KG1 (cell line): Measurements from ENCODE around the gene NOVA2.
A peak's percentile ranks its signal among the peaks of the same experiment; 100 is the strongest.

Experiments
- DNase-seq: peaks from one replicate; lab custom pipeline; 2025; lab: John Stamatoyannopoulos, UW

NOVA2 gene, protein sequence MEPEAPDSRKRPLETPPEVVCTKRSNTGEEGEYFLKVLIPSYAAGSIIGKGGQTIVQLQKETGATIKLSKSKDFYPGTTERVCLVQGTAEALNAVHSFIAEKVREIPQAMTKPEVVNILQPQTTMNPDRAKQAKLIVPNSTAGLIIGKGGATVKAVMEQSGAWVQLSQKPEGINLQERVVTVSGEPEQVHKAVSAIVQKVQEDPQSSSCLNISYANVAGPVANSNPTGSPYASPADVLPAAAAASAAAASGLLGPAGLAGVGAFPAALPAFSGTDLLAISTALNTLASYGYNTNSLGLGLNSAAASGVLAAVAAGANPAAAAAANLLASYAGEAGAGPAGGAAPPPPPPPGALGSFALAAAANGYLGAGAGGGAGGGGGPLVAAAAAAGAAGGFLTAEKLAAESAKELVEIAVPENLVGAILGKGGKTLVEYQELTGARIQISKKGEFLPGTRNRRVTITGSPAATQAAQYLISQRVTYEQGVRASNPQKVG

GRCh38 chr19:45973553-45974338, at the start of gene NOVA2:
TSS of gene NOVA2 (minus strand) at chr19:45973865. CDS start at chr19:45973351, 514 bp downstream.
- no peak for DNase-seq

DNA sequence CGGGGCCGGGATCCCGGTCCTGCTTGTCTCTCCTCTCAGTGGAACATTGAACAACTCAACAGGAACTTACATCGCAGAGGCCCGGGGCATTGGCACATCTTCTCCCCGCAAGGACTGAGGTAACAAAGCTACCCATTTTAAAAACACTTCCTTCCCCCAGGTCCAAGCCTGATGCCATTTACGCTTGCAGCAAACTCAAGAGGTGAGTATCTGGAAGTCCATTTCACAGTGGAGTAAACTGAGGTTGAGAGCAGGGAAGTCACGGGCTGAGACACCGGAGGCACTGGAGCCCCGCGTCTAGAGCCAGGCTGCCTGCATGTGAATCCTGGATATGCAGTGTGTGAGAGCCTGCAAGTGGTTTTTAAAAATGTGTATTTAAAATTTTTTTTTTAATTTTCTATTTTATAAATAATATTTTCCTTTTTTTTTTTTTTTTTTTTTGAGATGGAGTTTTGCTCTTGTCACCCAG, 49.7 kb upstream of the NOVA2 start:
- DNase-seq: no peak

- no peak for DNase-seq
These were observed 49.0 kb upstream of the NOVA2 start, which contains the start of gene PGLYRP1 for GRCh38 chr19:46022431-46023310. TSS of gene PGLYRP1 (minus strand) at chr19:46023053. CDS start at chr19:46023021, 32 bp downstream.

DNA sequence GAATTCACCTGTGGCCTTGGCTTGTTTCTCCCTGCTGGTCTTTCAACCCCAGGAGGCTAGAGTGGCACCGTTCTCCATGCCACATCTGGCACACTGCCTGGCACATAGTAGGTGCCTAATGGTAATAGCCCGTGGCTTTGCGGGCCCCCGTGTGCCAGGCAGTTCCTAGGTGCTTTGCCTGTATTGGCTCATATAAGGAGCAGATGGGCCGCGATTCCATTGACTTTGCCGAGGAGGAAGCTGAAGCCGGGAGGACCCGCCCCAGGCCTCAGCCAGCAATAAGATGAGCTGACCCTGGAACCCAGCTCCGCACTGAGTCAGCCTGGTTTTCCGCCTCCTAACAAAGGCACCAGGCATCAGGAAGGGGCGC, 48.4 kb upstream of the NOVA2 start:
- no peak for DNase-seq

- no peak for DNase-seq
These were observed 47.9 kb upstream of the NOVA2 start for GRCh38 chr19:46021531-46022041.

DNA sequence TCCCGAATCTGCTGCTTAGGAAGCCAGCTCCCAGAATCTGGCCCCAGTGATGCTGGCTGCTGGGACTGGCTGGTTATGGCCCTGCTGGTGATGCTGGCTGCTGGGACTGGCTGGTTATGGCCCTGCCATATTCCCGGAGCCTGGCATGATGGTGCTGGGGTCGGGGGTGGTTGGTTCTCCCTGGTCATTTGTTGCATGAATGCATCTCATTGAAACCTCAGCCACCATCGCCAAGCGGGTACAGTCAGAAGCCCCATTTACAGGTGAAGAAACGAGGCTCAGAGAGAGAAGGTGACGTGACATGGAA, 47.1 kb upstream of the NOVA2 start:
- no peak for DNase-seq

GRCh38 chr19:46019270-46019669, 45.6 kb upstream of the NOVA2 start:
- DNase-seq: no peak

- no peak for DNase-seq
These were observed 45.1 kb upstream of the NOVA2 start for GRCh38 chr19:46018729-46019251.

DNA sequence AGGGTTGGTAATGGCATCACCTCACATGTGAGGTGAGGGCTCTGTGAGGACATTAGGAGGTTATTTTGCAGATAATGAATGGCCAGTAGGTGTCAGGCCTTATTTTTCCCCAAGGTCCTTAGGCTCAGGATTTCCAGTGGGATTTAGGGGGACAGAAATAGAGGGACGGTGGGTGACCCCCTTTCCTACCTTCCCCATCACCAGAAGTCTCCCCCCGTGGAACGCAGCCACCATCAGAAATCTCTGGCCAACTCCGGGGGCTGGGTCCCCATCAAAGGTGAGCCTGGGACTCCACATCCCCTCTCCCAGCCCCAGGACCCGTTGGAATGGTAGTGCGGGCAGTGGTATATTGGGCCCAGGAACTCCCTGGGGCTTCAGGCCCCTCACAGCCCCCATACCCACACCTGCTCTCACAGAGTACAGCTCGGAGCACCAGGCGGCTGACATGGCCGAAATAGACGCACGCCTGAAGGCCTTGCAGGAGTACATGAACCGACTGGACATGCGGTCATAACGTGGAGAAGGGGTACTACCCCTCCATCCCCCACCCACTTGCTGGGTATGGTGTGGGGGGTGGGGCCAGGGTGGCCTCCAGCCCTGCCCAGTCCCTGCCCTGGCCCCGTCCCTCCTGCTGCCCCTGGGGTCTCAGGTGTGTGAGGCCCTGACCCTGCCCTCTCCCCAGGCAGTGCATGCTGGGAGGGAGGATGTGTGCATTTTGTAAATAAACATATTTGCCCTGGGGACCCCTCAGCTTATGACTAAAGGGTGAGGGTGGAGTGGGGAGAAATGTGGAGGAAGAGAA, 44.4 kb upstream of the NOVA2 start:
- DNase-seq: no peak

DNA sequence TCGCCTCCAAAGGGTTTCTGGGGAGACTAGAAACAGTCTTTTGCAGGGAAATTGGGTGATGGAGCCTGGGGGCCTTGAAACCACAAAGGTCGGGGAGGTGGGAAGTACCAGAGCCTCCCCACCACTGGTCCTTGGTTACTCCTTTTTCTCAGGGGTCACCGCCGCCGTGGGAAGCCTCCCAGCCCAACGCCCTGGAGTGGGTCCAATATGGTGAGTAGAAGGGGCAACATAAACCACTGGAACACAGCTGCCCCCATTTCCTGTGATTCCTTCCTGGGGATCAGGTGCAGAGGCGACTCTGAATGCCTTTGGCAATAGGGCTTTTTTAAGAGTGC, 43.4 kb upstream of the NOVA2 start:
- DNase-seq: no peak

DNA sequence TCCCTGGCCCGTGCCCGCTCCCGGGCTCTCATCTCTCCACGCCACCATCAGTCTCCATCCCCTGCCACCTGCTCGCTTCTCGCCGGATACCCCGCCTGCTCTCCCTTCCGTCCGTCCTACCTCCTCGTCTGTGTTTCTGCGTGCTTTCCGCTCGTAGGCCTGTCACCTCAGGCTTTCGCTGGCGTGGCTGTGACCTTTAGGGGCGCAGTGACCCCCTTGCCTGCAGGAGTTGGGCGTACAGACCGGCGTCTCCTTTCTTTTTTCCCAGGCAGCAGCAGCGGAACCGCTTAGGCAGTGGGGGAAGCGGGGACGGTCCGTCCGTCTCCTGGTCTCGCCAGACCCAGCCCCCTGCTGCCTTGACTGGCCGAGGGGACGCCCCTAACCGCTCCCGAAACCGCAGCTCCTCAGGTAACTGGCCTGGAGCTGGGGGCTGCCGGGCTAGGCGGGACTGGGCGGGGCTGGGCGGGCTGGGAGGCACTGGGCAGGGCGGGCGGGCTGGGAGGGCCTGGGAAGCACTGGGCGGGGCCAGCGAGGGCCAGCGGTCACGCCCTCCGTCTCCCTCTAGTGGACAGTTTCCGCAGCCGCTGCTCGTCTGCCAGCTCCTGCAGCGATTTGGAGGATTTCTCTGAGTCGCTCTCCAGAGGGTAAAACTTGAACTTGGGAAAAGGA, 42.9 kb upstream of the NOVA2 start:
- peak; percentile 56 for DNase-seq

DNA sequence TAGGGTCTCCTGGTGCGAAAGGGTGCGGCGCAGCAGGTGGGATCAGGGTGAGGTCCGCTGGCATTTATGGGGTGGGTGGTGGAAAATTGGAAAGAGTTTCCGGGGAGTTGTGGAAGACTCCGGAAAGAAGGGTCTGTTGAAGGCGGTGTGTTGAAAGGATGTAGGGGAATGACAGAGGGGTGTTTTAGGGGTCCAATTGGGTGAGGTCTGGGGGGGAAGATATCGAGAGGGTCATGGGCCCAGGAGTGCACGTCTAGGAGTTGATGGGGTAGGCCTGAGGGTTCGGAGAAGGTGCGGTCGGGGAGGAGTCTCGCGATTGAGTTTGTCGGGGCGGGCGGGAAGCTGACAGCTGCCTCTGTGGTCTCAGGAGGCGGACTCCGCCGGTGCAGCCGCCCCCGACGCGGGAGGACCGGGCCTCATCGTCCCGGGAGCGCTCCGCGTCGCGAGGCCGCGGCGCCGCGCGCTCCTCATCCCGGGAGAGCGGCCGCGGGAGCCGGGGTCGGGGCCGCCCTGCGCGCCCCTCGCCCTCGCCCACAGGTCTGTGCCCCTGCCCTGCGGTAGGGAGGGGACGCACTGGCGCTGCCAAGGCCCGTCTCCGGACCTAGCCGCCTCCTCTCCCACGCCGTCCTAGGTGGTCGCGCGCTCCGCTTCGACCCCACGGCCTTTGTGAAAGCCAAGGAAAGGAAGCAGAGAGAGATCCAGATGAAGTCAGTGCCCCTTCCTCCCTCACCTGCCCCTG, 42.2 kb upstream of the NOVA2 start:
- DNase-seq: no peak

DNA sequence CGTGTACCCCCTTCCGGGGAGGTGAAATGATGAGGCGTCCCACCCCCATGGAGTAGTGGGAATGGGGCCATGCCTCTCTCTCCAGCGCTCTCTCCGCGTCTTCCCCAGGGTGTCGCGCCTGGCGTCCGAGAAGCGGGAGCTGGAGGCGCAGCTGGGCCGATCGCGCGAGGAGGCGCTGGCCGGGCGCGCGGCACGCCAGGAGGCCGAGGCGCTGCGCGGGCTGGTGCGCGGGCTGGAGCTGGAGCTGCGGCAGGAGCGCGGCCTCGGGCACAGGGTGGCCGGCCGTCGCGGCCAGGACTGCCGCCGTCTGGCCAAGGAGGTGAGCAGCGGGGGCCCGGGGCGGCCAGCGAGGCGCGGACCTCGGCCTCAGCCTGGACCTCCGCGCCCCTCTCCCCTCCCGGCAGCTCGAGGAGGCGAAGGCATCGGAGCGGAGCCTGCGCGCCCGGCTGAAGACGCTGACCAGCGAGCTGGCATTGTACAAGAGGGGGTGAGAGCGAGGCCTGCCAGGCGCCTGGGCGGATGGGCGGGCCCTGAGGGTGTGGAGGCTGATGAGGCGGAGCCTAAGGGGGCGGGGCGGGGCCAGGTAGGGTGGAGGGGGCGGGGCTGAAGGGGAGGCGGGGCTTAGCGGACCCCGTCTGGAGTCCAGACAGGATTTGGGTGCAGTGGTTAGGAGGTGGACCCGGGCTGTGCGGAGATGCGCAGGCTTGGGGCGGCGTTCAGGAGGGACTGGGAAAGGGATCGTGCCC, 41.4 kb upstream of the NOVA2 start:
- no peak for DNase-seq

DNA sequence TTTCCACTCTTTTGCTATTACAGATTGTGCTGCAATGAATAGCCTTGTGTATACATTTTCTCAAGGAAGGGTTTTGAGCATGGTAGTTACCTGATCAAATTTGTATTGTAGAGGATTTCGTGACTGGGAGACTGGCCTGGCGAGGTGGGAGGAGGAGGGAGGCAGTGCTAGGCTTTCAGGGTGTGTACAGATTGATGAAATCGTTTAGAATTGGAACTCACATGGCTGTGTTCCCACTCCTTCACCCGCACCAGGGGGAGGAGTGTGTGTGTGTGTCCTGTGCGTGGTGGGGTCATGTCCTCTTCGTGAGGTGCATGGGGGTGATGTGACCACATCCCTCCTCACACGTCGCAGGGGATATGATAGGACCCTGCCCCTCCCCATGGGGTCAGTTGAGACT, 40.9 kb upstream of the NOVA2 start:
- DNase-seq: no peak

DNA sequence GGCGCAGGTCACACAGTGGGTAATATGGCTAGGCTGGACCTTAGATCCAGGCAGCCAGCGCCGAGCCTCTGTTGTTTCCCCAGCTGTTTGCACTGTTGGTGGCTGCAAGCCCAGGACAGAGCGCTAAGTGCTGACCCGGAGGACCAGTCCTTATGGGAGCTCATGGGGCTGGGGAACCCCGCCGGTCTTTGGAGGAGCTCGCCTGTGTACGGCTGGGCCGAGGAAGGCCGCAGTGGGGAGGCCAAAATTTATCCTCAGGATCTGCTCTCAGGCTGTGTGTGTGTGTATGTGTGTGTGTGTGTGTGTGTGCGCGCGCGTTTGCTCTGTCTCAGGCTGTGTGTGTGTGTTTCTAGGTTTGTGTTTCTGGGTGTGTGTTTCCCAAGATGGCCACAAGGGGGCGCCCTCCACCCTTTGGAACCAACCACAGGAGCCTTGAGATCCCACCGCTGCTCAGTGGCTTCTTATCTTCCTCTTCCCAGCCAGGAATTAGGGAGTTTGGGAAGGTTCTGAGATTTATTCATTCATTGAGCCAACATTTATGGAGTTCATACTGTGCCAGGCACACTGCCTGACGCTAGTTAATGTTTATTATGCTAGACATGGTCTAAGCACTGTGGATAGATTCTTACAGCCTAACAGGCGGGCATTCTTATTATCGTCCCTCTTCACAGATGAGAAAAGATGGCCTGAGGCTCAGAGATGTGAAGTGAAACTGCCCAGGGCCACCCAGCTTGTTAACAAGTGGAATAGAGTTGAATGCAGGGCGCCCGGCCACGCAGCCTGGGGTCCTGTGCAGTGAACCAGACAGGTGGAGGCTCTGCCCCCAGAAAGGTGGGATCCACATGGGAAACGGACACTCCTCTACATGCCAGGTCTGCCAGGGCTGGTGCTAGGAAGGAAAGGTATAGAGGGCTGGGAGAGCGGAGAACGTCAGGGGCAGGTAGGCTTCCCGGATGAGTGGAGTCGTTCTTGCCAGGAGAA, 36.2 kb upstream of the NOVA2 start:
- DNase-seq: peak; percentile 37

DNA sequence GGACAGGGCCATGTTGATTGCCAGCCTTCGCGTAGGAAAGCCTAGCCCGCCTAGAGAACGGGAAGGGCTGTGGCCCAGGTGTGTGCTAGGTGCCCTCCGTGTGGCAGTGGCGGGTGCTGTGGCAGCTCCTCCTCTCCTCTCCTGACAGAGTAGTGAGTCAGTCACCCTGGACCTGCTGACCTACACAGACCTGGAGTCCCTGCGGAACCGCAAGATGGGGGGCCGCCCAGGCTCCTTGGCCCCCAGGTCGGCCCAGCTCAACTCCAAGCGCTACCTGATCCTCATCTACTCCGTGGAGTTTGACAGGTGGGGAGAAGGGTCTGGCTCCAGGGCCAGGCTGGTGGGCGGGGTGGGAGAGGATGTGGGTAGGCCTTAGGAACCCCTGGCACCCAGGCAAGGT, 32.7 kb upstream of the NOVA2 start:
- no peak for DNase-seq

DNA sequence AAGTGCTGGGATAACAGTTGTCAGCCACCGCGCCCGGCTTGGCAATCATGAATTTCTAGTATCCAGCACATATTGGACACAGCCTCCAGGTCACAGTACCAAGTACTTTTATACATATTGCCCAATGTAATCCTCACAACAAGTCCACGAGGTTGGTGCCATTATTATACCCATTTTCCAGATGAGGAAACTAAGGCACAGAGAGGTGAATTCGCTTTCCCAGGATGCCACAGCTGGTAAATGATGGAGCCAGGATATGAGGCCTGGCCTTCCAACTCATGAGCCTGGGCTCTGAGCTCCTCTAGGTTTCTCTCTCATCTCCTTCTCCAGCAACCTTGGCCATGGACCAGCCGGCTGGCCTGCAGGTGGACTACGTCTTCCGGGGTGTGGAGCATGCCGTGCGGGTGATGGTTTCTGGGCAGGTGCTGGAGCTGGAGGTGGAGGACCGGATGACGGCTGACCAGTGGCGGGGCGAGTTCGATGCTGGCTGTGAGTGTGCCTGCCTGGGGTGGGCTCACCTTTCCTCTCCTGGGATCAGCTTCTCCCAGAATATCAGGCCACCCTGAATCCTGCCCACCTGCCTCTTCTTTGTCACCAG, 29.1 kb upstream of the NOVA2 start:
- DNase-seq: no peak
